Neuronal stem cell (in vitro differentiated cells): ENCODE data around the gene ENAH.

Experiments
- DNase-seq: peaks from one replicate; pipeline ENCODE4 v3.0.0-alpha.2; 2013; ENCODE audit warnings: low spot score
- H2AFZ ChIP-seq: one replicate; pipeline ENCODE4 v1.6.1; 2013; ENCODE audit warnings: mild to moderate bottlenecking, low read length, inconsistent platforms
- H2AK5ac ChIP-seq: 2 replicates; pipeline ENCODE4 v1.6.1; 2013; ENCODE audit warnings: low read depth, mild to moderate bottlenecking, inconsistent platforms, low read length, moderate library complexity, mixed read lengths
- H2BK120ac ChIP-seq: 2 replicates; pipeline ENCODE4 v1.6.1; 2013; ENCODE audit warnings: low read depth, mild to moderate bottlenecking, inconsistent platforms, low read length, moderate library complexity, mixed read lengths
- H2BK12ac ChIP-seq: one replicate; pipeline ENCODE4 v1.6.1; 2013; ENCODE audit warnings: low read length, inconsistent platforms
- H2BK15ac ChIP-seq: 2 replicates; pipeline ENCODE4 v1.6.1; 2013; ENCODE audit warnings: mild to moderate bottlenecking, low read length, inconsistent platforms, mixed read lengths
- H2BK5ac ChIP-seq: one replicate; pipeline ENCODE4 v1.6.1; 2013; ENCODE audit warnings: inconsistent platforms, mild to moderate bottlenecking, low read length, moderate library complexity
- H3K14ac ChIP-seq: one replicate; pipeline ENCODE4 v1.6.1; 2013; ENCODE audit warnings: low read length, inconsistent platforms
- H3K18ac ChIP-seq: 2 replicates; pipeline ENCODE4 v1.6.1; 2013; ENCODE audit warnings: low read length, inconsistent platforms
- H3K23ac ChIP-seq: 2 replicates; pipeline ENCODE4 v1.6.1; 2013; ENCODE audit warnings: low read depth, mild to moderate bottlenecking, mixed read lengths, low read length, inconsistent platforms; ENCODE audit not compliant: poor library complexity
- H3K27ac ChIP-seq: replicated peaks from 3 replicates; pipeline ENCODE4 v1.5.1; 2013; ENCODE audit warnings: low read length, inconsistent platforms
- H3K27me3 ChIP-seq, 3 experiments: 2 replicates each; pipeline ENCODE4 v1.6.1; 2013; ENCODE audit warnings: low read length in 3 of 3, mild to moderate bottlenecking in 2 of 3, inconsistent platforms in 1 of 3, low read depth in 1 of 3, mixed read lengths in 1 of 3, moderate library complexity in 1 of 3; ENCODE audit not compliant: control insufficient read depth in 3 of 3, insufficient read depth in 3 of 3
- H3K36me3 ChIP-seq, 2 donors: replicated peaks in 1 of 2; 2 replicates each; pipeline ENCODE4 v1.6.1; 2013; ENCODE audit warnings: low read length in 2 of 2; ENCODE audit not compliant: control insufficient read depth in 2 of 2, insufficient read depth in 2 of 2
- H3K4ac ChIP-seq: 2 replicates; pipeline ENCODE4 v1.6.1; 2013; ENCODE audit warnings: inconsistent platforms, mild to moderate bottlenecking, low read length, moderate library complexity
- H3K4me1 ChIP-seq, 2 donors: 1 replicate in 1 of 2; 2 replicates in 1 of 2; pipeline ENCODE4 v1.6.1; 2013; ENCODE audit warnings: low read length in 2 of 2, low read depth in 1 of 2; ENCODE audit not compliant: control insufficient read depth in 2 of 2, insufficient read depth in 1 of 2
- H3K4me2 ChIP-seq: one replicate; pipeline ENCODE4 v1.6.1; 2013; ENCODE audit warnings: mild to moderate bottlenecking, low read length, inconsistent platforms; ENCODE audit not compliant: insufficient read depth, poor library complexity, severe bottlenecking
- H3K4me3 ChIP-seq, 2 donors: 2 replicates each; pipeline ENCODE4 v1.5.1; 2013; ENCODE audit warnings: low read length in 2 of 2, mild to moderate bottlenecking in 2 of 2, inconsistent platforms in 1 of 2, moderate library complexity in 1 of 2
- H3K79me1 ChIP-seq: one replicate; pipeline ENCODE4 v1.6.1; 2013; ENCODE audit warnings: low read depth, mild to moderate bottlenecking, inconsistent platforms, low read length, moderate library complexity
- H3K9ac ChIP-seq: one replicate; pipeline ENCODE4 v1.6.1; 2013; ENCODE audit warnings: mild to moderate bottlenecking, low read depth, low read length, inconsistent platforms; ENCODE audit not compliant: poor library complexity
- H3K9me3 ChIP-seq, 2 donors: replicated peaks in 1 of 2; 2 replicates each; pipeline versions ENCODE3 to v1.6.1; 2013; ENCODE audit warnings: low read length in 2 of 2, mild to moderate bottlenecking in 2 of 2, inconsistent platforms in 1 of 2, low read depth in 1 of 2, mixed read lengths in 1 of 2, moderate library complexity in 1 of 2; ENCODE audit not compliant: control insufficient read depth in 2 of 2, insufficient read depth in 1 of 2
- H4K8ac ChIP-seq: one replicate; pipeline ENCODE4 v1.6.1; 2013; ENCODE audit warnings: low read depth, mild to moderate bottlenecking, inconsistent platforms, low read length, moderate library complexity
- H4K91ac ChIP-seq: one replicate; pipeline ENCODE4 v1.6.1; 2013; ENCODE audit warnings: low read length, low read depth, mild to moderate bottlenecking, inconsistent platforms; ENCODE audit not compliant: poor library complexity
- WGBS, 2 donors: extraction: QIAGEN DNeasy Blood & Tissue Kit; methylation state at CpG; one replicate each; pipeline ENCODE4 v1.1.7; 2013; ENCODE audit warnings: missing lambda C conversion rate in 2 of 2, mixed read lengths in 1 of 2; ENCODE audit not compliant: insufficient read length in 2 of 2, insufficient replicate concordance in 1 of 2; ENCODE audit errors: extremely low coverage in 2 of 2; 5-methylcytosine and 5-hydroxymethylcytosine counted together

ENAH gene

DNA sequence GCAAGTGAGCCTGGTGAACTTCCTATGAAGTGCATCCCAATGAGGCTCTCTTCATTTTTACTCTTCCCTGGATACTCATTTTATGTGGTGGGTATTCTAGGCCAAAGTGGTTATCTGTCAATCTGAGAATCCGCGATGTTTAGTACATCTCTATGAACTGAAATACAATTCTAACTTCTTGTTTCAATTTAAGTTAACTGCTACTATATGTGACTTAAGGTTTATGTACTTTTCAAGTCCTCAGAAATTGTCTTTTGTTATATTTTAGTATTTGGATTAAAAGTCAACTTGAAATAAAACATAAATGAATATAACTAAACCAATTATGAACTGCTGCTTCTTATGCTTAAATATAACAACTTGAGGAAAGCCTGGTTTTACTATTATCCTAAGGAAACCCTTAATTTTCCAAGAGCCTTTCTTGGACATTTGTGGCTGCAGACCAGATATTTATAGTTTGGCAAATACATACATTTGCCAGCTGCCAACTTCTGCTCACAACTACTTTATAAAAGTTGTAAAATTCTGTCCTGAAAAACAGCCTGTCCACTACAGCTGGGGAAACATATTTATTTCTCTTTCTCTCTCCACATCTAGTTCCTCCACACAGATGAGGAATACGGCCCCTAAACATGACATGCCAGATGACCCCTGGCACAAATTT is 60.4 kb downstream of the ENAH start:
- no peak overlapping the region for H2BK5ac ChIP-seq
- no peak for DNase-seq
- no peak overlapping the region for H3K27ac ChIP-seq
- no peak overlapping the region for H3K18ac ChIP-seq
- H3K9ac ChIP-seq = no peak overlapping the region
- H3K79me1 ChIP-seq = peaks cover 2% of the 10 kb centered on the region
- no peaks in the 10 kb centered on the region for H3K27me3 ChIP-seq
- H4K91ac ChIP-seq = no peak overlapping the region
- no peak overlapping the region for H2BK120ac ChIP-seq
- H3K4me1 ChIP-seq = no peaks in the 10 kb centered on the region
- no peak overlapping the region for H4K8ac ChIP-seq
- H3K9me3 ChIP-seq = peaks cover 0 to 11% of the 10 kb centered on the region in 2 donors
- no peak overlapping the region for H2BK12ac ChIP-seq
- H2BK15ac ChIP-seq = no peak overlapping the region
- no peak overlapping the region for H3K23ac ChIP-seq
- H3K4me2 ChIP-seq = no peak overlapping the region
- H3K4me3 ChIP-seq = no peak overlapping the region
- H2AK5ac ChIP-seq = no peak overlapping the region
- H3K36me3 ChIP-seq = peaks cover 0 to 54% of the 10 kb centered on the region in 2 donors
- WGBS, 2 donors = no CpG with 5 or more reads among the region's 3 CpGs
- no peak overlapping the region for H2AFZ ChIP-seq
- no peak overlapping the region for H3K4ac ChIP-seq
- no peak overlapping the region for H3K14ac ChIP-seq

DNA sequence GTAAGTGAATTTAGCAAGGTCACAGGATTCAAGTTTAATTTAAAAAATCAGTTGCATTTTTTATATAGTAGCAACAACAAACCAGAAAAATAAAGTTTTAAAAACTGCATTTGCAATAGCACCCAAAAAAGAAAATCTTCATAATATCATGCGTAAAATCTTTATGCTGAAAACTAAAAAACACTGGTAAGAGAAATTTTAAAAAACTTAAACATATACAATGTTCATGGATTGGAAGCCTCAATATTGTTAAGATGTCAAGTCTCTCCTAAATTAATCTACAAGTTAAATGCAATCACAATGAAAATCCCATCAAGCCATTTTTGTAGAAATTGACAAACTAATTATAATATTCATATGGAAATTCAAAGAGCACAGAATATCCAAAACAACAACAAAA is 65.6 kb downstream of the ENAH start:
- Histone ChIP-seq H3K9me3 (peaks cover 0 to 13% of the 10 kb centered on the region in 2 donors), H4K91ac (no peak overlapping the region), H3K27me3 (no peaks in the 10 kb centered on the region), H3K14ac (no peak overlapping the region), H2BK120ac (no peak overlapping the region), H3K27ac (no peak overlapping the region), H3K18ac (no peak overlapping the region), H3K4me3 (no peak overlapping the region), H3K79me1 (no peaks in the 10 kb centered on the region), H3K4ac (no peak overlapping the region), H2BK12ac (no peak overlapping the region), H3K36me3 (peaks cover 0 to 46% of the 10 kb centered on the region in 2 donors), H3K4me2 (no peak overlapping the region), H2AK5ac (no peak overlapping the region), H3K4me1 (no peaks in the 10 kb centered on the region), H2BK5ac (no peak overlapping the region), H3K23ac (no peak overlapping the region), H2BK15ac (no peak overlapping the region), H2AFZ (no peak overlapping the region), H4K8ac (no peak overlapping the region), H3K9ac (no peak overlapping the region)
- DNase-seq = no peak
- WGBS, 2 donors = no CpG with 5 or more reads among the region's 1 CpG

DNA sequence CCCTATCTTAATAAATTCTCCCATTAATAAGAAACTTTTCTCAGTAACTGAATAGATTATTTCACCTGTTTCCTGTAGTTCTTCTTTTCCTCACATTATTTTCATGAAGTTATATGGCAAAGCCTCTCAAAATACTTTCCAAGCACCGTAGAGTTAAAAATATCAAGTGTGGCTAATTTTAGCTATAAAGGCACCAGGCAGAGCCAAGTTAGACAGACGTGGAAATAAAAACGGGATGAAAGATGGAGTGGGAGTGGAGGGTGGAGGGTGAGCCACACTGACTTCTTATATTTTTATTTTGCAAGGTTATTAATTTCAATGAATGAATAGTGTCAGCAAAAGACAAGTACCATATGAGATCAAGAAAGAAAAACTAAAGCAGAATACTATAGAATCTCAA is 71.7 kb downstream of the ENAH start:
- H3K23ac ChIP-seq = no peak overlapping the region
- no peak overlapping the region for H4K91ac ChIP-seq
- H3K79me1 ChIP-seq = no peaks in the 10 kb centered on the region
- H3K4ac ChIP-seq = no peak overlapping the region
- no peak overlapping the region for H2AFZ ChIP-seq
- H3K27me3 ChIP-seq = no peaks in the 10 kb centered on the region
- H3K14ac ChIP-seq = no peak overlapping the region
- no CpG with 5 or more reads among the region's 3 CpGs for WGBS, 2 donors
- no peaks in the 10 kb centered on the region for H3K9me3 ChIP-seq
- H3K4me3 ChIP-seq = no peak overlapping the region
- no peak overlapping the region for H3K18ac ChIP-seq
- no peak overlapping the region for H3K27ac ChIP-seq
- no peak overlapping the region for H2BK5ac ChIP-seq
- peaks cover 15 to 28% of the 10 kb centered on the region in 2 donors for H3K4me1 ChIP-seq
- no peak overlapping the region for H4K8ac ChIP-seq
- H2BK120ac ChIP-seq = no peak overlapping the region
- no peak overlapping the region for H2BK15ac ChIP-seq
- no peak overlapping the region for H3K9ac ChIP-seq
- no peak overlapping the region for H2AK5ac ChIP-seq
- DNase-seq = no peak
- H3K36me3 ChIP-seq = peaks cover 0 to 28% of the 10 kb centered on the region in 2 donors
- H2BK12ac ChIP-seq = no peak overlapping the region
- H3K4me2 ChIP-seq = no peak overlapping the region

DNA sequence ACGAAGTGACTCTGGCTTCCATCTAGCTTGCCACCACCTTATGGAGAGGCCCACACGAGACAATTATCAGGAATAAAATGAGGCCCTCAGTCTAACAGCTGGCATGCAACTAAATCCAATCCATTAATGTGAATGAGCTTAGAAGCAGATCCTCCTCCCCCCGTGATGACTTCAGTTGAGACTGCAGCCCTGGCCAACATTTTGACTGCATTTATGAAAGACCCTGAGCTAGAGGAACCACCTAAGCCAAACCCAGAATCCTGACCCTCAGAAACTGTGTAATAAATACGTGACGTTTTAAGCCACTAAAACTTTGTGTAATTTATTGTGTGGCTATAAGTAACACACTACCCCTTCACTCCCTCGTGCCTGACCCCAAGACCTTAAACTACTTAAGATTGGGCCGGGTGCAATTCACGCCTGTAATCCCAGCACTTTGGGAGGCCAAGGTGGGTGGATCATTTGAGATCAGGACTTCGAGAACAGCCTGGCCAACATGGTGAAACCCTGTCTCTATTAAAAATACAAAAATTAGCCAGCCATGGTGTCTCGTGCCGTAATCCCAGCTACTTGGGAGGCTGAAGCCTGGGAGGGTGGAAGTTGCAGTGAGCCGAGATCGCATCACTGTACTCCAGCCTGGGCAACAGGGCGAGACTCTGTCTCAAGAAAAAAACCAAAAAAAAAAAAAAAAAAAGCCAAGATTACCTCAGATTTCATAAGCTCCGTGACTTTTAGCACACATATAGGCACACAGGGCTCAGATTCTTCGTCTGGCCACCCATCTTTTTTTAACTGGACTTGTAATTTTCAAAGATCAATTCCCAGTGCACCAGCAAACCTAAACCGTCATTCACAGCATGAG is 72.5 kb downstream of the ENAH start:
- Histone ChIP-seq H3K18ac (no peak overlapping the region), H3K36me3 (peaks cover 0 to 24% of the 10 kb centered on the region in 2 donors), H2BK5ac (no peak overlapping the region), H3K4ac (no peak overlapping the region), H2AFZ (no peak overlapping the region), H3K27me3 (no peaks in the 10 kb centered on the region), H2BK120ac (no peak overlapping the region), H4K8ac (no peak overlapping the region), H3K14ac (no peak overlapping the region), H2AK5ac (no peak overlapping the region), H3K4me3 (no peak overlapping the region), H2BK12ac (no peak overlapping the region), H3K4me2 (no peak overlapping the region), H4K91ac (no peak overlapping the region), H3K9me3 (no peaks in the 10 kb centered on the region), H3K23ac (no peak overlapping the region), H2BK15ac (no peak overlapping the region), H3K79me1 (no peaks in the 10 kb centered on the region), H3K4me1 (peaks cover 15 to 28% of the 10 kb centered on the region in 2 donors), H3K27ac (no peak overlapping the region), H3K9ac (no peak overlapping the region)
- WGBS, 2 donors = no CpG with 5 or more reads among the region's 17 CpGs
- no peak for DNase-seq
